Lower leg skin (tissue), 3 donors: ENCODE measurements around the gene BCAS1.

Source experiments
- CTCF ChIP-seq, 3 donors: fragments of 450-650 bp; IDR thresholded peaks; one replicate each; pipeline ENCODE4 v1.5.1; 2016; ENCODE audit warnings: antibody characterized with exemption in 3 of 3, mild to moderate bottlenecking in 3 of 3, moderate library complexity in 2 of 3
- POLR2A ChIP-seq, 2 donors: fragments of 450-650 bp; IDR thresholded peaks; one replicate each; pipeline ENCODE4 v1.6.1; 2016 to 2017; ENCODE audit warnings: antibody characterized with exemption in 2 of 2, mild to moderate bottlenecking in 1 of 2, moderate library complexity in 1 of 2

- TF ChIP-seq POLR2A (IDR thresholded peaks at IDR 0.05) (no peak), CTCF (IDR thresholded peaks at IDR 0.05) (no peak)
Observed at GRCh38 chr20:54056762-54057639, 13.4 kb downstream of the BCAS1 start.
